Measurements from ENCODE around the gene OTUB2.

The OTUB2 gene

GRCh38 chr14:93986955-93987354 is 39.2 kb upstream of the OTUB2 start:
- no peak for TF ChIP-seq SNAI2 (CRISPR knock-in tag; IDR thresholded peaks at IDR 0.05)
- no peak for TF ChIP-seq PATZ1 (CRISPR knock-in tag; IDR thresholded peaks at IDR 0.05; ENCODE audit: borderline replicate concordance)
- TF ChIP-seq TCF4 (CRISPR knock-in tag; IDR thresholded peaks at IDR 0.05; ENCODE audit: borderline replicate concordance) = no peak
- TF ChIP-seq ISL1 (CRISPR knock-in tag; IDR thresholded peaks at IDR 0.05) = no peak
- TF ChIP-seq ZNF70 (CRISPR knock-in tag; IDR thresholded peaks at IDR 0.05) = no peak
- TF ChIP-seq ZNF565 (CRISPR knock-in tag; conservative IDR thresholded peaks at IDR 0.05; ENCODE audit: low read depth) = no peak
- TF ChIP-seq, protein P1, sequence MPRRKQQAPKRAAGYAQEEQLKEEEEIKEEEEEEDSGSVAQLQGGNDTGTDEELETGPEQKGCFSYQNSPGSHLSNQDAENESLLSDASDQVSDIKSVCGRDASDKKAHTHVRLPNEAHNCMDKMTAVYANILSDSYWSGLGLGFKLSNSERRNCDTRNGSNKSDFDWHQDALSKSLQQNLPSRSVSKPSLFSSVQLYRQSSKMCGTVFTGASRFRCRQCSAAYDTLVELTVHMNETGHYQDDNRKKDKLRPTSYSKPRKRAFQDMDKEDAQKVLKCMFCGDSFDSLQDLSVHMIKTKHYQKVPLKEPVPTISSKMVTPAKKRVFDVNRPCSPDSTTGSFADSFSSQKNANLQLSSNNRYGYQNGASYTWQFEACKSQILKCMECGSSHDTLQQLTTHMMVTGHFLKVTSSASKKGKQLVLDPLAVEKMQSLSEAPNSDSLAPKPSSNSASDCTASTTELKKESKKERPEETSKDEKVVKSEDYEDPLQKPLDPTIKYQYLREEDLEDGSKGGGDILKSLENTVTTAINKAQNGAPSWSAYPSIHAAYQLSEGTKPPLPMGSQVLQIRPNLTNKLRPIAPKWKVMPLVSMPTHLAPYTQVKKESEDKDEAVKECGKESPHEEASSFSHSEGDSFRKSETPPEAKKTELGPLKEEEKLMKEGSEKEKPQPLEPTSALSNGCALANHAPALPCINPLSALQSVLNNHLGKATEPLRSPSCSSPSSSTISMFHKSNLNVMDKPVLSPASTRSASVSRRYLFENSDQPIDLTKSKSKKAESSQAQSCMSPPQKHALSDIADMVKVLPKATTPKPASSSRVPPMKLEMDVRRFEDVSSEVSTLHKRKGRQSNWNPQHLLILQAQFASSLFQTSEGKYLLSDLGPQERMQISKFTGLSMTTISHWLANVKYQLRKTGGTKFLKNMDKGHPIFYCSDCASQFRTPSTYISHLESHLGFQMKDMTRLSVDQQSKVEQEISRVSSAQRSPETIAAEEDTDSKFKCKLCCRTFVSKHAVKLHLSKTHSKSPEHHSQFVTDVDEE (CRISPR knock-in tag; IDR thresholded peaks at IDR 0.05) = no peak
- TF ChIP-seq OSR1 (CRISPR knock-in tag; IDR thresholded peaks at IDR 0.05) = no peak
- TF ChIP-seq CSRNP3 (CRISPR knock-in tag; IDR thresholded peaks at IDR 0.05) = no peak
- no peak for TF ChIP-seq RARB (CRISPR knock-in tag; IDR thresholded peaks at IDR 0.05)
- no peak for TF ChIP-seq PPARA (CRISPR knock-in tag; IDR thresholded peaks at IDR 0.05; ENCODE audit: borderline replicate concordance)
- TF ChIP-seq ZFP3 (CRISPR knock-in tag; IDR thresholded peaks at IDR 0.05) = no peak
- no peak for TF ChIP-seq ESRRG (CRISPR knock-in tag; IDR thresholded peaks at IDR 0.05)
- no peak for TF ChIP-seq ZC3H10 (CRISPR knock-in tag; IDR thresholded peaks at IDR 0.05)
- no peak for TF ChIP-seq ZNF8 (CRISPR knock-in tag; IDR thresholded peaks at IDR 0.05)
- TF ChIP-seq ARNTL (CRISPR knock-in tag; IDR thresholded peaks at IDR 0.05; ENCODE audit: borderline replicate concordance, low read depth) = no peak
- TF ChIP-seq CREB5 (CRISPR knock-in tag; IDR thresholded peaks at IDR 0.05; ENCODE audit: low read depth) = no peak
- TF ChIP-seq POU6F1 (CRISPR knock-in tag; IDR thresholded peaks at IDR 0.05; ENCODE audit: borderline replicate concordance, low read depth) = no peak
- no peak for TF ChIP-seq TOX (CRISPR knock-in tag; IDR thresholded peaks at IDR 0.05; ENCODE audit: borderline replicate concordance)
- no peak for TF ChIP-seq ZFP30 (CRISPR knock-in tag; IDR thresholded peaks at IDR 0.05)
- ATAC-seq = peak; percentile 5; the same call in 2 of the 3 replicates

DNA sequence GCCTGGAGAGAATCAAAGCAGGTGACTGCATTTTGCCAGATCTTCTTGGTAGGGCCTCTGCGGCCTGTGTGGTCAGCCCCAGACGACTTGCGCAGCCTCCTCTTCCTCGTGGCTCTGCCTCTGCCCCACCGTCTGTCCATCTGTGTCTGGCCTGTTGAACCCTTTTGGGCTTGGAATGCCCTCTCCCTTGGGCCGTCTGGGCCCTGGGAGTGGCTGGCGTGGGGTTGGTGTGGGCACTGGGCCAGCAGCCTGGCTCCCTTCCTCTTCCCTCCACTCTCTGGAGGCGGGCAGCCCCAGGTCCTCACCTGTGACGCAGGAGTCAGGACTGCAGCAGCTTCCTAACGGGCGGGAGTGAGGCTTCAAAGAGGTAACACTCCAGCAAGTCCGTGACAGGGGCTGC is 38.8 kb upstream of the OTUB2 start:
- TF ChIP-seq OSR1 (CRISPR knock-in tag; IDR thresholded peaks at IDR 0.05) = no peak
- no peak for TF ChIP-seq ZC3H10 (CRISPR knock-in tag; IDR thresholded peaks at IDR 0.05)
- TF ChIP-seq ARNTL (CRISPR knock-in tag; IDR thresholded peaks at IDR 0.05; ENCODE audit: borderline replicate concordance, low read depth) = no peak
- TF ChIP-seq ZFP3 (CRISPR knock-in tag; IDR thresholded peaks at IDR 0.05) = no peak
- TF ChIP-seq PATZ1 (CRISPR knock-in tag; IDR thresholded peaks at IDR 0.05; ENCODE audit: borderline replicate concordance) = no peak
- TF ChIP-seq CSDC2 (CRISPR knock-in tag; IDR thresholded peaks at IDR 0.05) = no peak
- no peak for TF ChIP-seq BACH2 (CRISPR knock-in tag; IDR thresholded peaks at IDR 0.05; ENCODE audit: borderline replicate concordance)
- no peak for TF ChIP-seq RARB (CRISPR knock-in tag; IDR thresholded peaks at IDR 0.05)
- TF ChIP-seq CREB5 (CRISPR knock-in tag; IDR thresholded peaks at IDR 0.05; ENCODE audit: low read depth) = no peak
- TF ChIP-seq ISL1 (CRISPR knock-in tag; IDR thresholded peaks at IDR 0.05) = no peak
- TF ChIP-seq ZNF70 (CRISPR knock-in tag; IDR thresholded peaks at IDR 0.05) = no peak
- TF ChIP-seq ZNF565 (CRISPR knock-in tag; conservative IDR thresholded peaks at IDR 0.05; ENCODE audit: low read depth) = no peak
- TF ChIP-seq ZFP30 (CRISPR knock-in tag; IDR thresholded peaks at IDR 0.05) = no peak
- no peak for TF ChIP-seq SNAI2 (CRISPR knock-in tag; IDR thresholded peaks at IDR 0.05)
- no peak for ATAC-seq
